Body of pancreas (tissue), 4 donors: ENCODE data around the gene DLX5. TPM values are rescaled to one million over a fixed set of nuclear protein-coding genes. Genes with fewer than 3 reads are reported as not detected.

Source experiments
- ATAC-seq: fragments of 150-250 bp; one replicate; pipeline ENCODE4 v1.9.1; 2016
- DNase-seq, 4 donors: peaks; one replicate each; pipeline ENCODE4 v3.0.0-alpha.2; 2019
- H3K27ac ChIP-seq, 4 donors: fragments of 200-600 bp; sonication (generic); 1 replicate in 3 of 4; 2 replicates in 1 of 4; pipeline versions ENCODE4 v1.5.1 to v1.6.1; 2016 to 2019; ENCODE audit warnings: mild to moderate bottlenecking in 1 of 4, mixed read lengths in 1 of 4, moderate library complexity in 1 of 4
- H3K27me3 ChIP-seq, 2 donors: fragments of 200-600 bp; sonication (generic); one replicate each; pipeline ENCODE4 v1.6.0; 2016; ENCODE audit warnings: mild to moderate bottlenecking in 1 of 2
- H3K36me3 ChIP-seq, 2 donors: fragments of 200-600 bp; sonication (generic); replicated peaks in 1 of 2; 2 replicates each; pipeline ENCODE4 v1.5.1; 2016; ENCODE audit warnings: low read depth in 2 of 2; ENCODE audit not compliant: insufficient read depth in 1 of 2
- H3K4me1 ChIP-seq: fragments of 200-600 bp; sonication (generic); one replicate; pipeline ENCODE4 v1.6.0; 2016
- H3K4me3 ChIP-seq, 2 donors: fragments of 200-600 bp; sonication (generic); 1 replicate in 1 of 2; 2 replicates in 1 of 2; pipeline ENCODE4 v1.5.1; 2016 to 2019
- H3K9me3 ChIP-seq, 3 donors: fragments of 200-600 bp; sonication (generic); 1 replicate in 2 of 3; 2 replicates in 1 of 3; pipeline ENCODE4 v1.5.1; 2016
- POLR2A ChIP-seq, 3 donors: fragments of 450-650 bp; IDR thresholded peaks; one replicate each; pipeline ENCODE4 v1.6.1; 2016; ENCODE audit warnings: antibody characterized with exemption in 3 of 3, mild to moderate bottlenecking in 2 of 3
- WGBS, 2 donors: methylation state at CpG; one replicate each; pipeline ENCODE4 v1.1.5; 2017; 5-methylcytosine and 5-hydroxymethylcytosine counted together
- intact Hi-C: fragments of 100-400 bp; cut with DNase I; formaldehyde crosslinking; loops from one replicate; pipeline ENCODE4 v1.15.1; 2023
- total RNA-seq, 2 donors: library from RNA; depleted of rRNA; stranded (reverse); fragments of >200 nt; gene quantifications; one replicate each; pipeline ENCODE4 v1.1.0, GENCODE V29; 2016
- TF ChIP-seq, protein P1 (sequence below), 7 experiments: fragments of 450-650 bp in 4 of 7; fragments of 200-600 bp in 3 of 7; sonication (generic) in 3 of 7; IDR thresholded peaks; one replicate each; pipeline ENCODE4 v1.5.1; 2016 to 2019; ENCODE audit warnings: antibody characterized with exemption in 7 of 7

Gene DLX5
- total RNA-seq, 2 donors from 2014 or later = not detected

DNA sequence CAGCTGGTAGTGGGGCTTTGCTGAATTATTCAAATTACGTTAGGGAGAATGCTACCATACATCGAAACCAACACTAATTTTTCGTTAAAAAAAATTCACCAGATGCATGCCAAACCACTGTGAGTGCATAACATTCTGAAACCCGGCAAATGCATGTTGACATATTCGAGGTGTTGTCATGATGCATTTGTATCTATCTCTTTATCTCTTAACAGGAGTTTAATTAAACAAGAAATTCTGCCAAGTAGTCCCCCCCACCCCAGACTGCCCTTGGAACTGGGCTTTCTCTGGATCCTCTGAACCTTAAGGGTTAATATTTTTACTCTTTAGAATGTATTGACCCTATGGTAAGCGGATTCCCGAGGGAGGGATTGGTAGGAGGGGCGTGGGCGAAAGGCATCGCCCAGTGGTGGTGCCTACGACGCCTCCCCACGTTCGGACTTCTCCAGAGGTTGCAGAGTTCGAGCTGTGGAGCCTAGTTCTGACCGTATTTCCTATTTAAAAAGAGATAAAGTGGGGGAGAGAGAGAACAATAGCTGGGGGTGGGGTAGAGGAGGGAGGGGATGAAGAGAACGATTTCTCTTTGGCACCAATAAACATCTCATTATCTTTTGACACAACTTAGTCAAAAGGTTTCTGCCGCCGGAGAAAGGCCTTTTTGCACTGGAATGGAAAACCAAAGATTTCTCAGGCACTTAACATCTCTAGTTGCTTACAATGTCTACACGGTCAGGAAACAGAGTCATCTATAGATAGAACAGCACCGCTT, 12.1 kb downstream of the DLX5 start:
- intact Hi-C loops = no loop called here
- no peak for TF ChIP-seq POLR2A (IDR thresholded peaks at IDR 0.05)
- TF ChIP-seq, protein P1, sequence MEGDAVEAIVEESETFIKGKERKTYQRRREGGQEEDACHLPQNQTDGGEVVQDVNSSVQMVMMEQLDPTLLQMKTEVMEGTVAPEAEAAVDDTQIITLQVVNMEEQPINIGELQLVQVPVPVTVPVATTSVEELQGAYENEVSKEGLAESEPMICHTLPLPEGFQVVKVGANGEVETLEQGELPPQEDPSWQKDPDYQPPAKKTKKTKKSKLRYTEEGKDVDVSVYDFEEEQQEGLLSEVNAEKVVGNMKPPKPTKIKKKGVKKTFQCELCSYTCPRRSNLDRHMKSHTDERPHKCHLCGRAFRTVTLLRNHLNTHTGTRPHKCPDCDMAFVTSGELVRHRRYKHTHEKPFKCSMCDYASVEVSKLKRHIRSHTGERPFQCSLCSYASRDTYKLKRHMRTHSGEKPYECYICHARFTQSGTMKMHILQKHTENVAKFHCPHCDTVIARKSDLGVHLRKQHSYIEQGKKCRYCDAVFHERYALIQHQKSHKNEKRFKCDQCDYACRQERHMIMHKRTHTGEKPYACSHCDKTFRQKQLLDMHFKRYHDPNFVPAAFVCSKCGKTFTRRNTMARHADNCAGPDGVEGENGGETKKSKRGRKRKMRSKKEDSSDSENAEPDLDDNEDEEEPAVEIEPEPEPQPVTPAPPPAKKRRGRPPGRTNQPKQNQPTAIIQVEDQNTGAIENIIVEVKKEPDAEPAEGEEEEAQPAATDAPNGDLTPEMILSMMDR (IDR thresholded peaks at IDR 0.05) = no peak
- 3 to 13% methylated on average over 21 of the region's 21 CpGs for WGBS, 2 donors
- ATAC-seq (no peak), DNase-seq (no peak)
- no peaks in the 10 kb centered on the region for H3K36me3 ChIP-seq
- H3K9me3 ChIP-seq = no peaks in the 10 kb centered on the region
- H3K27ac ChIP-seq = no peak overlapping the region
- H3K4me3 ChIP-seq = no peak overlapping the region
- H3K27me3 ChIP-seq = peaks cover 11 to 39% of the 10 kb centered on the region in 2 donors
- peaks cover 6% of the 10 kb centered on the region for H3K4me1 ChIP-seq

DNA sequence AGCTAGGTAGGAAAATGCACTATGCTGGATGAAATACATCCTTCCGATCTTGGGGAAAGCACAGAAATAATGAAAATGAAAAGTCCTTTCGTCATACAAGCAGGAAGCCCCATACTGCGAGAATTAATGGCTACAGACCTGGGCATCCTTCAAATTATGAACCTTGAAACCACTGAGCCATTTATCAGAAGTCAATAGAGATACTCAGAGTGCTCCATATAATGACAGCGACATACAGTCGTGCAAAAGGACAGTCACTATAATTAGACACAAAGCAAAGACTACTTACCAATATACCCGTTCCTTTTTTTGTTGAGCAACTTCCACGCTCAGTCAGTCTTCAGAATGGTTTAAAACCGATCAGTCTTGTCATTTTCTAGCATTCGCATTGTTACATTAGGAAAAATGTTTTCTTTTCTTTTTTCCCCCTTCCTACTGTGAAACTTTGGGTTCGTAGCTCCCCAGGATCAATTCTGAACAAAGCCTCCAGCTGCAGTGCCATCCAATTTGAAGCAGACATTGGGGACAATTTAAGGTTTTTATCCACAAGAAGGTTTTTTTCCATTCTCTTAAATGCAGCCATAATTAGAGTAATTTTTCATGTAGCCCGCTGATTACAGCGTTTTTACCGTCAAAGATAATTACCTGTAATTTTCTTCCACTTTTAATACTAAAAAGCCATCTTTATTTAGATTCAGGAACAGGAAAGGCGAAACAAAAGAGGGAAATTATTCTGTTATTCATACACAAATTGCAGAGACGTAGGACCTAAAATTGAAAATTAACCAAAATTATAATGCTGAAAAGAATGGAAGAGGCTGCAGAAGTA, 12.9 kb downstream of the DLX5 start:
- Histone ChIP-seq H3K27ac (no peak overlapping the region), H3K27me3 (peaks cover 11 to 36% of the 10 kb centered on the region in 2 donors), H3K4me3 (no peak overlapping the region), H3K4me1 (peaks cover 4% of the 10 kb centered on the region), H3K9me3 (no peaks in the 10 kb centered on the region), H3K36me3 (no peaks in the 10 kb centered on the region)
- intact Hi-C loops = no loop called here
- 10 to 17% methylated on average over 15 of the region's 15 CpGs for WGBS, 2 donors
- no peak for DNase-seq
- no peak for TF ChIP-seq POLR2A (IDR thresholded peaks at IDR 0.05)
- TF ChIP-seq, protein P1 (IDR thresholded peaks at IDR 0.05) = no peak
- no peak for ATAC-seq

DNA sequence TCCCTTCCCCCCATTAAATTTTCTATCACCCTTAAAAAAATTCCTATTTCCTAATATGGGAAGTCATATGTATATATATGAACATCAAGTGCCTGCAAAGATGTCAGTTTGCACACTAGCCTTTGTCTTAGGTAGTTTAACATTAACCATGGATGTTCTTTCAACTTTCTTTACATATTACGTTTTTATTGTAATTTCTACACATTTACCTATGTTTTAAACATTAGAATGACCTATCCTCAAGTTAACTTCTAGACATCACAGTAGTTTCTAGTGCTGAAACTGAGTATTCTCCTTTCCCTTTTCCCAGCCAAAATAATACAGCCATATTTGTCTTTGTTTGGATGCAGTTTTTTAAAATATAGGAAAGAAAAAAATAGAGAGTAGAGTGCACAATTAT, 13.5 kb downstream of the DLX5 start:
- H3K4me3 ChIP-seq = no peak overlapping the region
- TF ChIP-seq, protein P1 (IDR thresholded peaks at IDR 0.05) = no peak
- TF ChIP-seq POLR2A (IDR thresholded peaks at IDR 0.05) = no peak
- peaks cover 11 to 31% of the 10 kb centered on the region in 2 donors for H3K27me3 ChIP-seq
- ATAC-seq (no peak), DNase-seq (no peak)
- intact Hi-C loops = no loop called here
- peaks cover 8% of the 10 kb centered on the region for H3K4me1 ChIP-seq
- H3K9me3 ChIP-seq = no peaks in the 10 kb centered on the region
- no peaks in the 10 kb centered on the region for H3K36me3 ChIP-seq
- WGBS, 2 donors = 2 to 5% methylated on average over 1 of the region's 1 CpG
- H3K27ac ChIP-seq = no peak overlapping the region

DNA sequence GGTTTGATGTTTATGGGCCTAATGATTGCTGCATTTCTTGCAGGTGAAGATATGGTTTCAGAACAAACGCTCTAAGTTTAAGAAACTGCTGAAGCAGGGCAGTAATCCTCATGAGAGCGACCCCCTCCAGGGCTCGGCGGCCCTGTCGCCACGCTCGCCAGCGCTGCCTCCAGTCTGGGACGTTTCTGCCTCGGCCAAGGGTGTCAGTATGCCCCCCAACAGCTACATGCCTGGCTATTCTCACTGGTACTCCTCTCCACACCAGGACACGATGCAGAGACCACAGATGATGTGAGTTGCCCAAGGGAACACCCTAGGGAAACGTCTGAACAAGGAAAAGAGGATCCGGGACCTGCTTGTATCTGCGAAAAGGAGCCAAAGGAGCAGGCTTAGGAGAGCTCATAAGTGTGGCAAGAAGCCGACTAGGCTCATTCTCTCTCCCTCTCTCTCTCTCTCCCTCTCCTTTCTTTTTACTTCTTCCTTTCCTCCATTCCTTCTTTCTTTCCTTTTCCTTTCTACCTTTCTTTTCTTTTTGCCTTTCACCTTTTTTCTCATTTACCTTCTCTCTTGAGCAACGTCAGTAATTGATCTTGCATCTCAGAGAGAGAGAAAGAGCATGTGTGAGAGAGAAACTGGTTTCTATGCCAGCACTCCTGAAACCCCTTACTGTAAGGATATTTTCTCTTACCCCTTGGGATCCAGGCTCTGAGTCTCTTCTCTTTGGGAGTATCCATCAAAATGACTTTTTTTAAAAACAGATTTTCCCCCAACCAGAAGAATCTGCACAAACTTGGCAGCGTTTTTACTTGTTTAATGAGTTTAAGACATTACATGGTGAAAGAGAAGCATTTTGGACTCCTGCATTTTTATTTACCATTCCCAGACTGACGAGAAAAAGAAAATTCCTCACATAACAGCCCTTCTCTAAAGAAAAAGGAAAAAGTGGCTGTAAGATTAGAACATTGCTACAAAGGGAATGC, 14.6 kb downstream of the DLX5 start:
- H3K9me3 ChIP-seq = no peaks in the 10 kb centered on the region
- intact Hi-C loops = no loop called here
- ATAC-seq (no peak), DNase-seq (no peak)
- H3K4me3 ChIP-seq = no peak overlapping the region
- peaks cover 11 to 31% of the 10 kb centered on the region in 2 donors for H3K27me3 ChIP-seq
- TF ChIP-seq, protein P1 (IDR thresholded peaks at IDR 0.05) = no peak
- TF ChIP-seq POLR2A (IDR thresholded peaks at IDR 0.05) = no peak
- no peak overlapping the region for H3K27ac ChIP-seq
- no peaks in the 10 kb centered on the region for H3K36me3 ChIP-seq
- peaks cover 15% of the 10 kb centered on the region for H3K4me1 ChIP-seq
- 12 to 14% methylated on average over 12 to 18 of the region's 18 CpGs for WGBS, 2 donors
